HFF-Myc (cell line): ENCODE data around the gene SERP1.
"Not testable (repeated sequence)": the region's sequence is repeated elsewhere in the genome, so short reads cannot be mapped to it uniquely, and the experiment has no call there.

ENCODE experiments used
- DNase-seq: peaks from one replicate; pipeline ENCODE4 v3.0.0-alpha.2; 2011; ENCODE audit warnings: low read depth; ENCODE audit errors: extremely low read depth
- H3K4me3 ChIP-seq: replicated peaks from 2 replicates; pipeline ENCODE4 v1.5.1; 2011; ENCODE audit warnings: low read depth, mild to moderate bottlenecking, control low read depth, low read length
- CTCF ChIP-seq: IDR thresholded peaks from 2 replicates; pipeline ENCODE4 v1.5.1; 2012; ENCODE audit warnings: mild to moderate bottlenecking, low read depth, low read length, control low read depth; ENCODE audit errors: missing control alignments

SERP1 gene

GRCh38 chr3:150509780-150510179 is 36.5 kb downstream of the SERP1 start:
- no peak overlapping the region for H3K4me3 ChIP-seq
- DNase-seq: no peak
- no peak for TF ChIP-seq CTCF

DNA sequence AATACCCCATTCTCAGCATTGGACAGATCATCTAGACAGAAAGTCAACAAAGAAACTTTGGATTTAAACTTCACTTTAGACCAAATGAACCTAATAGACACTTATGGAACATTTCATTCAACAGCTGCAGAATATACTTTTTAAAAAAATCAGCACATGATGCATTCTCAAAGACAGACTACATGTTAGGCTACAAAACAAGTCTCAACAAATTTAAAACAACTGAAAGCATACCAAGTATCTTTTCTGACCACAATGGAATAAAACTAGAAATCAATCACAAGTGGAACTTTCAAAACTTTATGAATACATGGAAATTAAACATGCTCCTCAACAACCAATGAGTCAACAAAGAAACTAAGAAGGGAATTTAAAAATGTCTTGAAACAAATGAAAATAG is 37.9 kb downstream of the SERP1 start:
- TF ChIP-seq CTCF: no peak
- H3K4me3 ChIP-seq: no peak overlapping the region
- no peak for DNase-seq

- no peak overlapping the region for H3K4me3 ChIP-seq
- TF ChIP-seq CTCF: no peak
- no peak for DNase-seq
Measured at GRCh38 chr3:150504483-150504882, 41.8 kb downstream of the SERP1 start.

DNA sequence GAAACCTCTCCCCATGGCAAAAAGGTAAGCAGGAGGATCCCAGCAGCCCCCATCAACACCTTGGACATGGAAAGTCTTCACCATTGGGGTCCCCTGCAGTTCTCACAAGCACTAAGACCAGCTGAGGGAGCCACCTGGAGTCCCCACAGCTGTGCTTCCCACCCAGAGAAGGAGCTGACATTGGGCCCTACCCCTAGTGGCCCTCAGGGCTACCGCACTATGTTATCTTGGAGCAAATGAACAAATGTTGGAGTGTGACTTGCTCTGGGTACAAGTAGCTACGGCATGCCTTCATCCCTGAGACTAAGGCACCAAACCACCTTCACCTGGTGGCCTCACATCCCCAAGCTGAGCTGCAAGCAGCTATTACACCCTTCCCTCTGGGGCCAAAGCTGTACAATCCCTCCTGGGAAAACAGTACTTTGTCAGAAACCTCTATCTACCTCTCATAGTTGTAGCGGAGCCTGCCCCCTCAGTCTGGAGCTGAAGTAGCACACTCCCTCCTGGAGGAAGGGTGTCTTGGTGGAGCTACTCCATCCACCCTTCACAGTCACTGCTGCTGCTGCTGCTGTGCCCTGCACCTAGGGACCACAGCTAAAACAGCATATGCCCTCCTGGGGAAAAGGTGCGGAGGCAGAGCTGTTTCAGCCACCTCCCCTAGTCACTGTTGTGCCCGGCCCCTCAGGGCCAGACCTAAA is 42.7 kb downstream of the SERP1 start:
- no peak for DNase-seq
- TF ChIP-seq CTCF: no peak
- H3K4me3 ChIP-seq: no peak overlapping the region

GRCh38 chr3:150500960-150501359 is 45.3 kb downstream of the SERP1 start:
- not testable (repeated sequence) for H3K4me3 ChIP-seq, DNase-seq

GRCh38 chr3:150497956-150498355 is 48.3 kb downstream of the SERP1 start:
- no peak for DNase-seq
- H3K4me3 ChIP-seq: no peak overlapping the region
- no peak for TF ChIP-seq CTCF

DNA sequence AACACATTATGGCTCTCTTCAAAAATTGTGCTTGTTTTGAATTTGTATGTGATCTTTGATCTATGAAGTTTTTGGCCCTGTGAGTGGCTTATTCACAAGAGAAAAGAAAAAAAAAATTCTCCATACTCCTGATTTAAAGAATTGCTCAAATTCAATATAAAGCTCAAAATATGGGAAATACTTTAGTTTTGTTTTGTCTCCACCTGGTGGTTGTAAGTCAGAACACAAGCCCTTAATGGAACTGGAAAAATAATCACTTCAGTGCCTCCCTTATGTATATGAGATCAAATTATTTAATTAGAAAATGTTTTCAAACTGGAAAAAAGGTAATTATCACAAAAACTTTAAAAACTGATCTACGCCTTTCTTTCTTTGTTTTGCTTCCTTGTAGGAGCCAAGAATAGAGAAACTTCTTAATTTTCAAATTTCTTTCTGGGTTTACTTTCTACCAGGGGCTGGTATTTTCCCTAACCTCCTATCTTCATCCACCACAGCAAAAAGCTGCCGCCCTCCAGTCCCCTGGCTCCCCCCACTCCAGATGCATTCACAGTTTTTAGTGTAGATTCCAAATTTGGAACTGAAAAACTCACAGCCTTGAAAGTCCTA is 50.6 kb downstream of the SERP1 start:
- peak; percentile 46 for TF ChIP-seq CTCF
- no peak overlapping the region for H3K4me3 ChIP-seq
- DNase-seq: peak; percentile 21
